ENCODE results near the gene NPHS1. TPM values are rescaled to one million over a fixed set of nuclear protein-coding genes. Genes with fewer than 3 reads are reported as not detected.

Gene NPHS1
- total and polyA plus RNA-seq, 2 experiments from 2014 or later = 0.37 to 1.1 TPM

- Histone ChIP-seq H3K4me1 (ENCODE audit: low read depth) (no peaks in the 10 kb centered on the region), H3K27me3 (peaks cover 35% of the 10 kb centered on the region), H3K27ac (no peak overlapping the region), H3K36me3 (no peaks in the 10 kb centered on the region), H3K4me3 (no peak overlapping the region), H3K9me3 (ENCODE audit: low read depth) (no peaks in the 10 kb centered on the region)
- TF ChIP-seq, protein P1, sequence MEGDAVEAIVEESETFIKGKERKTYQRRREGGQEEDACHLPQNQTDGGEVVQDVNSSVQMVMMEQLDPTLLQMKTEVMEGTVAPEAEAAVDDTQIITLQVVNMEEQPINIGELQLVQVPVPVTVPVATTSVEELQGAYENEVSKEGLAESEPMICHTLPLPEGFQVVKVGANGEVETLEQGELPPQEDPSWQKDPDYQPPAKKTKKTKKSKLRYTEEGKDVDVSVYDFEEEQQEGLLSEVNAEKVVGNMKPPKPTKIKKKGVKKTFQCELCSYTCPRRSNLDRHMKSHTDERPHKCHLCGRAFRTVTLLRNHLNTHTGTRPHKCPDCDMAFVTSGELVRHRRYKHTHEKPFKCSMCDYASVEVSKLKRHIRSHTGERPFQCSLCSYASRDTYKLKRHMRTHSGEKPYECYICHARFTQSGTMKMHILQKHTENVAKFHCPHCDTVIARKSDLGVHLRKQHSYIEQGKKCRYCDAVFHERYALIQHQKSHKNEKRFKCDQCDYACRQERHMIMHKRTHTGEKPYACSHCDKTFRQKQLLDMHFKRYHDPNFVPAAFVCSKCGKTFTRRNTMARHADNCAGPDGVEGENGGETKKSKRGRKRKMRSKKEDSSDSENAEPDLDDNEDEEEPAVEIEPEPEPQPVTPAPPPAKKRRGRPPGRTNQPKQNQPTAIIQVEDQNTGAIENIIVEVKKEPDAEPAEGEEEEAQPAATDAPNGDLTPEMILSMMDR (IDR thresholded peaks at IDR 0.05; ENCODE audit: low read depth, low read length) = no peak
- peak in 1 of 2 donors; percentile 17 for DNase-seq (ENCODE audit: low read depth in 1 of 2, low spot score in 1 of 2)
Observed at GRCh38 chr19:35793381-35794165, 58.7 kb downstream of the NPHS1 start.

GRCh38 chr19:35792888-35793287 is 59.4 kb downstream of the NPHS1 start:
- Histone ChIP-seq H3K27me3 (peaks cover 31% of the 10 kb centered on the region), H3K9me3 (ENCODE audit: low read depth) (no peaks in the 10 kb centered on the region), H3K36me3 (no peaks in the 10 kb centered on the region), H3K4me3 (no peak overlapping the region), H3K4me1 (ENCODE audit: low read depth) (no peaks in the 10 kb centered on the region), H3K27ac (no peak overlapping the region)
- TF ChIP-seq, protein P1 (IDR thresholded peaks at IDR 0.05; ENCODE audit: low read depth, low read length) = no peak
- DNase-seq (ENCODE audit: low read depth in 1 of 2, low spot score in 1 of 2) = no peak

- Histone ChIP-seq H3K27me3 (peaks cover 26% of the 10 kb centered on the region), H3K9me3 (ENCODE audit: low read depth) (no peaks in the 10 kb centered on the region), H3K36me3 (no peaks in the 10 kb centered on the region), H3K4me3 (no peak overlapping the region), H3K4me1 (ENCODE audit: low read depth) (no peaks in the 10 kb centered on the region), H3K27ac (no peak overlapping the region)
- DNase-seq (ENCODE audit: low read depth in 1 of 2, low spot score in 1 of 2) = no peak
- TF ChIP-seq, protein P1 (IDR thresholded peaks at IDR 0.05; ENCODE audit: low read depth, low read length) = no peak
Observed at GRCh38 chr19:35792312-35792711, 60.0 kb downstream of the NPHS1 start.

DNA sequence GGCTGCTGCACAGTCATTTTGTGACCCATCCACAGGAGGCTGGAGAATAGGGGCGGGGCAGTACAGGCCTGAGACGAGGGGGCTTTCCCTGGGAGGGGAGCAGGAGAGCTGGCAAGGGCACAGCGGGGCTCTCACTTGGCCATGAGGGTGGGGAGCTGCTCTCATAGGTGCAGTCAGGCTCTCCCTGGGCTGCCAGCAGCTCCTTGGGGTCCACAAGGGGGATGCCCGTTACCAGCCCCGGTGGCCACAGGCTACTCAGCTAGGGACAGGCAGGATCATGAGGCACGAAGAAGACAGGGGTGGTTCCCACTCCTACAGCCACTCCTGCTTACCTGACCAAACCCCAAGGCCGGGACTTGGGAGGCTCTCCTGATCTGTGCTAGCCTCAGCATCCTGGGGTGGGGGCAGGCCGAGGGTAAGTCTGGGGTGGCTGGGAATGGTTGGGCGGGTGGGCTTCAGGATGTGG is 60.5 kb downstream of the NPHS1 start:
- H3K4me1 ChIP-seq (ENCODE audit: low read depth) = no peaks in the 10 kb centered on the region
- TF ChIP-seq, protein P1 (IDR thresholded peaks at IDR 0.05; ENCODE audit: low read depth, low read length) = no peak
- peaks cover 21% of the 10 kb centered on the region for H3K27me3 ChIP-seq
- DNase-seq (ENCODE audit: low read depth in 1 of 2, low spot score in 1 of 2) = no peak
- H3K36me3 ChIP-seq = no peaks in the 10 kb centered on the region
- no peak overlapping the region for H3K4me3 ChIP-seq
- no peaks in the 10 kb centered on the region for H3K9me3 ChIP-seq (ENCODE audit: low read depth)
- H3K27ac ChIP-seq = no peak overlapping the region

- Histone ChIP-seq H3K27ac (no peak overlapping the region), H3K9me3 (ENCODE audit: low read depth) (no peaks in the 10 kb centered on the region), H3K4me3 (no peak overlapping the region), H3K27me3 (peaks cover 15% of the 10 kb centered on the region), H3K36me3 (no peaks in the 10 kb centered on the region), H3K4me1 (ENCODE audit: low read depth) (no peaks in the 10 kb centered on the region)
- DNase-seq (ENCODE audit: low read depth in 1 of 2, low spot score in 1 of 2) = no peak
- TF ChIP-seq, protein P1 (IDR thresholded peaks at IDR 0.05; ENCODE audit: low read depth, low read length) = no peak
Observed at GRCh38 chr19:35790981-35791813, 61.1 kb downstream of the NPHS1 start.

Data from cardiac muscle cell (in vitro differentiated cells and primary cell).